ENCODE results near the gene CFB.
"Not testable (repeated sequence)": the region's sequence is repeated elsewhere in the genome, so short reads cannot be mapped to it uniquely, and the experiment has no call there.

Gene CFB

DNA sequence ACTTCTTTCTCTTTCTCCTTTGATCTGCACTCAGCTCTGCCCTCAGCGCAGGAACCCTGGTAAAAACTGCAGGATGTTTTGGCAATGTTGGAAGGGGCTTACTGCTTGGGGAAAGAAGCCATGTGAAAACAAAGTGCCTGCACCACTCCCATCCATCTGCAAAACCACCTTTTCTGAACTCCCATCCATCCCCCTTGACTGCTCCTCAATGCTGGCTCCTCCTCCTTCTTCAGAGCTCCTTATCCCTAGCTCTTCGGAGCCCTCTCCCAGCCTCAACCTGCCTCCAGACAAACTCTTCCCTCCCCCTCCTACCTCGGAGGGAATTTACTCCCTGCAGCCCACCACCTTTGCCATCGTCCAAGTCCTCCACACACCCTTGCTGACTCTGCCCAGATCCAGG, 39.8 kb upstream of the CFB start:
- TF ChIP-seq, protein P1, sequence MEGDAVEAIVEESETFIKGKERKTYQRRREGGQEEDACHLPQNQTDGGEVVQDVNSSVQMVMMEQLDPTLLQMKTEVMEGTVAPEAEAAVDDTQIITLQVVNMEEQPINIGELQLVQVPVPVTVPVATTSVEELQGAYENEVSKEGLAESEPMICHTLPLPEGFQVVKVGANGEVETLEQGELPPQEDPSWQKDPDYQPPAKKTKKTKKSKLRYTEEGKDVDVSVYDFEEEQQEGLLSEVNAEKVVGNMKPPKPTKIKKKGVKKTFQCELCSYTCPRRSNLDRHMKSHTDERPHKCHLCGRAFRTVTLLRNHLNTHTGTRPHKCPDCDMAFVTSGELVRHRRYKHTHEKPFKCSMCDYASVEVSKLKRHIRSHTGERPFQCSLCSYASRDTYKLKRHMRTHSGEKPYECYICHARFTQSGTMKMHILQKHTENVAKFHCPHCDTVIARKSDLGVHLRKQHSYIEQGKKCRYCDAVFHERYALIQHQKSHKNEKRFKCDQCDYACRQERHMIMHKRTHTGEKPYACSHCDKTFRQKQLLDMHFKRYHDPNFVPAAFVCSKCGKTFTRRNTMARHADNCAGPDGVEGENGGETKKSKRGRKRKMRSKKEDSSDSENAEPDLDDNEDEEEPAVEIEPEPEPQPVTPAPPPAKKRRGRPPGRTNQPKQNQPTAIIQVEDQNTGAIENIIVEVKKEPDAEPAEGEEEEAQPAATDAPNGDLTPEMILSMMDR (IDR thresholded peaks at IDR 0.05; ENCODE audit: low read depth, low read length) = no peak
- no peak overlapping the region for H3K4me3 ChIP-seq (ENCODE audit: low read depth, low read length)
- in situ Hi-C loops (cut with HindIII; ENCODE audit: low sequenced_read_pairs) = no loop called here
- DNase-seq (ENCODE audit: low read depth, low spot score) = no peak

DNA sequence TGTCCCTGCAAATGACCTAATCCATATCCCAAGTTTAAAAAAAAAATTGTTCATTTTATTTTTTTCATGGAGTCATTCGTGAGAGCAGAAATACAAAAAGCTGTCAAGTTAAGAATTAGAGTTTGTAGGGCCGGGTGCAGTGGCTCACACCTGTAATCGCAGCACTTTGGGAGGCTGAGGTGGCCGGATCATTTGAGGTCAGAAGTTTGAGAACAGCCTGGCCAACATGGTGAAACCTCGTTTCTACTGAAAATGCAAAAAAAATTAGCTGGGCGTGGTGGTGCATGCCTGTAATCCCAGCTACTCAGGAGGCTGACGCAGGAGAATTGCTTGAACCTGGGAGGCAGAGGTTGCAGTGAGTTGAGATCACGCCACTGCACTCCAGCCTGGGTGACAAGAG, 39.2 kb upstream of the CFB start:
- in situ Hi-C loops (cut with HindIII; ENCODE audit: low sequenced_read_pairs); DNase-seq (ENCODE audit: low read depth, low spot score); H3K4me3 ChIP-seq (ENCODE audit: low read depth, low read length): not testable (repeated sequence)

DNA sequence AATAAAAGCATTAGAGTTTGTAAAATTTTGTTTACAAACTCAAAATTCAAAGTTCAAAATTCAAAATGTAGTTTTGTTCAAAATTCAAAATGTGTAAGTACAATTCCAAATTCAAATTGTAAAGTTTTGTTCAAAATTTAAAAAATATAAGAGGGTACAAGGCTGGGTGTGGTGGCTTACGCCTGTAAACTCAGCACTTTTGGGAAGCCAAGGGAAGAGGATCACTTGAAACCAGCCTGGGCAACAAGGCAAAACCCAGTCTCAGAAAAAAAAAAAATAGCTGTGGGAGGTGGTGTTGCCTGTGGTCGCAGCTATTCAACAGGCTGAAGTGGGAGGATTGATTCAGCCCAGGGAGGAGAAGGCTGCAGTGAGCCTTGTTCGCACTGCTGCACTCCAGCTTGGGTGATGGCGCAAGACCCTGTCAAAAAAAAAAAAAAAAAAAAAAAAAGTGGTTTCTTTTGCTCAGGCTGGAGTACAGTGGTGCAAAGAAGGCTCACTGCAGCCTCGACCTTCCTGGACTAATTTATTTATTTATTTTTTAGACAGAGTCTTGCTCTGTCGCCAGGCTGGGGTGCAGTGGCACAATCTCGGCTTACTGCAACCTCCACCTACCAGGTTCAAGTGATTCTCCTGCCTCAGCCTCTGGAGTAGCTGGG, 38.6 kb upstream of the CFB start:
- no peak overlapping the region for H3K4me3 ChIP-seq (ENCODE audit: low read depth, low read length)
- in situ Hi-C loops (cut with HindIII; ENCODE audit: low sequenced_read_pairs) = no loop called here
- TF ChIP-seq, protein P1 (IDR thresholded peaks at IDR 0.05; ENCODE audit: low read depth, low read length) = no peak
- peak; percentile 45 for DNase-seq (ENCODE audit: low read depth, low spot score)

DNA sequence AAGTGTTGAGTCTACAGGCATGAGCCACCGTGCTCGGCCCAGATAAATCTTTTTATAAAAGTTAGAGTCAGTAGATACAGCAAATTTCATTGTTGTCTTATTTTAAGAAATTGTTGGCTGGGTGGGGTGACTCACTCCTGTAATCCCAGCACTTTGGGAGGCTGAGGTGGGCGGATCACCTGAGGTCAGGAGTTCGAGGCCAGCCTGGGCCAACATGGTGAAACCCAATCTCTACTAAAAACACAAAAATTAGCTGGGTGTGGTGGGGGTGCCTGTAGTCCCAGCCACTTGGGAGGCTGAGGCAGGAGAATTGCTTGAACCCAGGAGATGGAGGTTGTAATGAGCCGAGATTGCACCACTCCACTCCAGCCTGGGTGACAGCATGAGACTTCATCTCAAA, 37.6 kb upstream of the CFB start:
- in situ Hi-C loops (cut with HindIII; ENCODE audit: low sequenced_read_pairs) = not testable (repeated sequence)

DNA sequence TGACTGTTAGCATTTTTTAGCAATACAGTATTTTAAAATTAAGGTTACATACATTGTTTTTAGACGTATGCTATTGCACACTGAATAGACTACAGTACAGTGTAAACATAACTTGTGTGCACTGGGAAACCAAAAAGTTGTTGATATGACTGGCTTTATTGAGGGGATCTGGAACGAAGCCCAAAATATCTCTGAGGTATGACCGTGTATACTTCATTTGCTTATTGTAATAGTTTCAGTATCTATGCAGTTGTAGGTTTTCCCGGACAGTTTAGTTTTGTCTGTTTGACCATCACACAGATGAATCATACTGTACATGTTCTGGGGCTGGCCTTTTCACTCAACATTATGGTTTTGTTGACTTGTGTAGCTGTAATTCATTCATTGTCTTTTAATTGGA, 37.1 kb upstream of the CFB start:
- TF ChIP-seq, protein P1 (IDR thresholded peaks at IDR 0.05; ENCODE audit: low read depth, low read length) = no peak
- in situ Hi-C loops (cut with HindIII; ENCODE audit: low sequenced_read_pairs) = no loop called here
- no peak overlapping the region for H3K4me3 ChIP-seq (ENCODE audit: low read depth, low read length)
- DNase-seq (ENCODE audit: low read depth, low spot score) = peak; percentile 54

More for the DNA sequence above, 37.6 kb upstream of the CFB start:
- not testable (repeated sequence) for DNase-seq (ENCODE audit: low read depth, low spot score); H3K4me3 ChIP-seq (ENCODE audit: low read depth, low read length)

DNA sequence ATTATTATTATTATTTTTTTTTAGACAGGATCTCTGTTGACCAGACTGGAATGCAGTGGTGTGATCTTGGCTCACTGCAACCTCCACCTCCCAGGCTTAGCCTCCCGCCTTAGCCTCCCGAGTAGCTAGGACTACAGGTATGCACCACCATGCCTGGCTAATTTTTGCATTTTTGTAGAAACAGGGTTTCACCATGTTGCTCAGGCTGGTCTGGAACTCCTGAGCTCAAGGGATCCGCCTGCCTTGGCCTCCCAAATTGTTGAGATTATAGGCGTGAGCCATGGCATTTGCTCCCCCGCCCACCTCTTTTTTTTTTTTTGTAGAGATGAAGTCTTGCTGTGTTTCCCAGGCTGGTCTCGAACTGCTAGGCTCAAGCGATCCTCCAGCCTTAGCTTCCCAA, 36.6 kb upstream of the CFB start:
- DNase-seq (ENCODE audit: low read depth, low spot score); in situ Hi-C loops (cut with HindIII; ENCODE audit: low sequenced_read_pairs); H3K4me3 ChIP-seq (ENCODE audit: low read depth, low read length): not testable (repeated sequence)

DNA sequence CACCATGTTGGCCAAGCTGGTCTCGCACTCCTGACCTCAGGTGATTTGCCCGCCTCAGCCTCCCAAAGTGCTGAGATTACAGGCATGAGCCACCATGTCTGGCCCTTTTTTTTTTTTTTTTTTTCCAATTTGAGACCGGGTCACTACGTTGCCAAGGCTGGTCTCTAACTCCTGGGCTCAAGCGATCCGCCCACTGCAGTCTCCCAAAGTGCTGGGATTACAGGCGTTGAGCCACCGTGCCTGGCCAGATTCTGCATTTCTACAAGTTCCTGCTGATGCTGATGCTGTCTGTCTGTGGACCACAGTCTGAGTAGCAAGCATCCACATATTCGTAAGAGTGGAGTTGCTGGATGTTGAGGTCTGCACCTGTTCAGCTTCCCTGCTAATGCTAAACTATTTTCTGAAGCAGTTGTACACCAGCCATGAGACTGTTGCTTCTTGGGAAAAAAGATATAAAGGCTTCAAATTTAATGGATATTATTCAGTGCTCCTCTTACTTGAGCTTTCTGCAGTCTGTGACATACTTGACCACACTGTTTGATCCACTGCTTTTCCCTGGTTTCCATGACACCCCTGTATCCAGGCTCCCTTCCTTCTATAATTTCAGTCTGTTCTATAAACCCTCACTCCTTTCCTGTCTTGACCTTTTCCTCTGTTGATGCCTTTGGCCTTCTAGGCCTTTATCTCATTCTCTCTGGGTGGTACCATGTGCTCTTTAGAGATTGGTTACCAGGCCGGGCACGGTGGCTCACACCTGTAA, 33.9 kb upstream of the CFB start:
- no peak overlapping the region for H3K4me3 ChIP-seq (ENCODE audit: low read depth, low read length)
- DNase-seq (ENCODE audit: low read depth, low spot score) = no peak
- in situ Hi-C loops (cut with HindIII; ENCODE audit: low sequenced_read_pairs) = no loop called here
- TF ChIP-seq, protein P1 (IDR thresholded peaks at IDR 0.05; ENCODE audit: low read depth, low read length) = no peak

DNA sequence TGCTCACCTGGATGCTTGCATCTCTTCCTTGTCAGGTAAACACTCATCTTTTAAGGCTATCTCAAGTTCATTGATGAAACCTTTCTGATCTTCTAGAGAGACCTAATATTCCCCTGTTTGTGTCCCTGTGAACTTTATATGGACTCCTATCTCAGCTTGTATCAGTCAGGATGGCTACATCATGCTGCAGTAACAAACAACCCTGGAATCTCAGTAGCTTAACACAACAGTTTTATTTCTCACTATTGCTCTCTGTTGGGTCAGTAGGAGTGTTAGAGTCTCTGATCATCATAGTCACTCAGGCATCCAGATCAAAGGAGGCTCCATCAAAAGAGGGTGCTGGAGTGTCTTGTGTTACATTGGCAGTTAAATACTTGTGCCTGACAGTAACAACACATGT, 30.5 kb upstream of the CFB start:
- TF ChIP-seq, protein P1 (IDR thresholded peaks at IDR 0.05; ENCODE audit: low read depth, low read length) = no peak
- no peak for DNase-seq (ENCODE audit: low read depth, low spot score)
- no peak overlapping the region for H3K4me3 ChIP-seq (ENCODE audit: low read depth, low read length)
- in situ Hi-C loops (cut with HindIII; ENCODE audit: low sequenced_read_pairs) = no loop called here
